HG03457 (cell line): ENCODE data around the gene DDX6.
"Not testable (repeated sequence)": the region's sequence is repeated elsewhere in the genome, so short reads cannot be mapped to it uniquely, and the experiment has no call there.

Experiments used
- ATAC-seq: cut with Tn5 transposase; IDR thresholded peaks from one replicate; pipeline ENCODE4 v1.9.1; 2021; ENCODE audit warnings: moderate number of reproducible peaks; ENCODE audit not compliant: unreplicated experiment

The DDX6 gene

GRCh38 chr11:118791961-118792569 is 1.1 kb upstream of the DDX6 start:
- no peak for ATAC-seq

- no peak for ATAC-seq
These were observed 430 bp downstream of the DDX6 start for GRCh38 chr11:118790357-118791110.

GRCh38 chr11:118789501-118790356 is 1.2 kb downstream of the DDX6 start:
- ATAC-seq: no peak

GRCh38 chr11:118786657-118787056 is 4.3 kb downstream of the DDX6 start:
- ATAC-seq: no peak

GRCh38 chr11:118785362-118785761 is 5.6 kb downstream of the DDX6 start:
- ATAC-seq: no peak

GRCh38 chr11:118783724-118784495 is 7.1 kb downstream of the DDX6 start:
- ATAC-seq: no peak

- not testable (repeated sequence) for ATAC-seq
These were observed 7.6 kb downstream of the DDX6 start for GRCh38 chr11:118783324-118783723.

- ATAC-seq: no peak
These were observed 12.1 kb downstream of the DDX6 start for GRCh38 chr11:118778898-118779297.

- no peak for ATAC-seq
These were observed 16.9 kb downstream of the DDX6 start for GRCh38 chr11:118774032-118774431.

GRCh38 chr11:118771547-118772288 is 19.2 kb downstream of the DDX6 start:
- ATAC-seq: no peak

- no peak for ATAC-seq
These were observed 22.3 kb downstream of the DDX6 start for GRCh38 chr11:118768690-118769089.

GRCh38 chr11:118766035-118766434 is 24.9 kb downstream of the DDX6 start:
- no peak for ATAC-seq

GRCh38 chr11:118765095-118765691 is 25.8 kb downstream of the DDX6 start:
- ATAC-seq: not testable (repeated sequence)

GRCh38 chr11:118763041-118763440 is 27.9 kb downstream of the DDX6 start:
- no peak for ATAC-seq

GRCh38 chr11:118761981-118762380 is 29.0 kb downstream of the DDX6 start:
- ATAC-seq: not testable (repeated sequence)

- ATAC-seq: no peak
These were observed 33.0 kb downstream of the DDX6 start for GRCh38 chr11:118757876-118758399.

GRCh38 chr11:118752654-118753053 is 38.3 kb downstream of the DDX6 start:
- no peak for ATAC-seq

- no peak for ATAC-seq
These were observed 41.5 kb downstream of the DDX6 start for GRCh38 chr11:118749429-118749828.

- no peak for ATAC-seq
These were observed 42.9 kb downstream of the DDX6 start for GRCh38 chr11:118748056-118748455.
